H54 (cell line): ENCODE results near the gene USP24.
A peak's percentile ranks its signal among the peaks of the same experiment; 100 is the strongest.

Source experiments
- DNase-seq: peaks from one replicate; pipeline ENCODE4 v3.0.0; 2011; ENCODE audit warnings: low spot score, mixed read lengths; ENCODE audit not compliant: insufficient read length
- FAIRE-seq: peaks from 3 replicates; lab custom pipeline; 2011; peaks lifted over from hg19 to GRCh38; lab: Jason Lieb, UNC
- POLR2A ChIP-seq: IDR thresholded peaks from 2 replicates; pipeline ENCODE4 v1.6.1; 2011; ENCODE audit warnings: low read depth, mild to moderate bottlenecking, low read length

Gene USP24, protein sequence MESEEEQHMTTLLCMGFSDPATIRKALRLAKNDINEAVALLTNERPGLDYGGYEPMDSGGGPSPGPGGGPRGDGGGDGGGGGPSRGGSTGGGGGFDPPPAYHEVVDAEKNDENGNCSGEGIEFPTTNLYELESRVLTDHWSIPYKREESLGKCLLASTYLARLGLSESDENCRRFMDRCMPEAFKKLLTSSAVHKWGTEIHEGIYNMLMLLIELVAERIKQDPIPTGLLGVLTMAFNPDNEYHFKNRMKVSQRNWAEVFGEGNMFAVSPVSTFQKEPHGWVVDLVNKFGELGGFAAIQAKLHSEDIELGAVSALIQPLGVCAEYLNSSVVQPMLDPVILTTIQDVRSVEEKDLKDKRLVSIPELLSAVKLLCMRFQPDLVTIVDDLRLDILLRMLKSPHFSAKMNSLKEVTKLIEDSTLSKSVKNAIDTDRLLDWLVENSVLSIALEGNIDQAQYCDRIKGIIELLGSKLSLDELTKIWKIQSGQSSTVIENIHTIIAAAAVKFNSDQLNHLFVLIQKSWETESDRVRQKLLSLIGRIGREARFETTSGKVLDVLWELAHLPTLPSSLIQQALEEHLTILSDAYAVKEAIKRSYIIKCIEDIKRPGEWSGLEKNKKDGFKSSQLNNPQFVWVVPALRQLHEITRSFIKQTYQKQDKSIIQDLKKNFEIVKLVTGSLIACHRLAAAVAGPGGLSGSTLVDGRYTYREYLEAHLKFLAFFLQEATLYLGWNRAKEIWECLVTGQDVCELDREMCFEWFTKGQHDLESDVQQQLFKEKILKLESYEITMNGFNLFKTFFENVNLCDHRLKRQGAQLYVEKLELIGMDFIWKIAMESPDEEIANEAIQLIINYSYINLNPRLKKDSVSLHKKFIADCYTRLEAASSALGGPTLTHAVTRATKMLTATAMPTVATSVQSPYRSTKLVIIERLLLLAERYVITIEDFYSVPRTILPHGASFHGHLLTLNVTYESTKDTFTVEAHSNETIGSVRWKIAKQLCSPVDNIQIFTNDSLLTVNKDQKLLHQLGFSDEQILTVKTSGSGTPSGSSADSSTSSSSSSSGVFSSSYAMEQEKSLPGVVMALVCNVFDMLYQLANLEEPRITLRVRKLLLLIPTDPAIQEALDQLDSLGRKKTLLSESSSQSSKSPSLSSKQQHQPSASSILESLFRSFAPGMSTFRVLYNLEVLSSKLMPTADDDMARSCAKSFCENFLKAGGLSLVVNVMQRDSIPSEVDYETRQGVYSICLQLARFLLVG (N-terminal part only)

GRCh38 chr1:55215194-55216021 is at the start of gene USP24:
Gene USP24, minus strand, starts transcription at chr1:55215364. Its CDS starts 251 bp downstream, at chr1:55215113.
- FAIRE-seq (no peak), DNase-seq (peak; percentile 74)
- TF ChIP-seq POLR2A = peak; percentile 90

- TF ChIP-seq POLR2A = no peak
- peak; percentile 81 for FAIRE-seq
- peak; percentile 22 for DNase-seq
Measured at GRCh38 chr1:55262822-55263221, 47.7 kb upstream of the USP24 start.

GRCh38 chr1:55259911-55260609 is 44.9 kb upstream of the USP24 start:
- DNase-seq = no peak
- no peak for FAIRE-seq
- no peak for TF ChIP-seq POLR2A

DNA sequence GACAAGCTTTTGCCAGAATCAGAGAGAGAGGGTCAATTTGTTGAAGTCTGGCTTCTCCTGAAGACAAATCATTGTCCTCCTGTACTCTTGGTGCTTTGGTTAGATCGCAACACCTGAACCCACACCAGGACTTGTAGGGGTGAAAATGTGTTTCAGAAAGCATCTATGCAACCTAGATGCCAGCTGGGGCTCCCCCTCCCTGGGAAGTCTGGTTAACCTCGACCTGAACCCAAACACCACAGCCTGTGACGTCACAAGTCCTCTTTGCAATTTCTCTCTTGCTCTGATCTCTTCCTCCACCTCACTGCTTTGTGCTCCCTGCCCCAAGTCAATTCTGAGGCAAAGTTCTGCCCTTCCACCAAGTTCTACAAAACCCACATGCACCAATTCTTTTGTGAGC is 42.8 kb upstream of the USP24 start:
- FAIRE-seq = no peak
- TF ChIP-seq POLR2A = no peak
- no peak for DNase-seq

GRCh38 chr1:55255901-55256300 is 40.7 kb upstream of the USP24 start:
- DNase-seq = no peak
- TF ChIP-seq POLR2A = no peak
- FAIRE-seq = no peak

DNA sequence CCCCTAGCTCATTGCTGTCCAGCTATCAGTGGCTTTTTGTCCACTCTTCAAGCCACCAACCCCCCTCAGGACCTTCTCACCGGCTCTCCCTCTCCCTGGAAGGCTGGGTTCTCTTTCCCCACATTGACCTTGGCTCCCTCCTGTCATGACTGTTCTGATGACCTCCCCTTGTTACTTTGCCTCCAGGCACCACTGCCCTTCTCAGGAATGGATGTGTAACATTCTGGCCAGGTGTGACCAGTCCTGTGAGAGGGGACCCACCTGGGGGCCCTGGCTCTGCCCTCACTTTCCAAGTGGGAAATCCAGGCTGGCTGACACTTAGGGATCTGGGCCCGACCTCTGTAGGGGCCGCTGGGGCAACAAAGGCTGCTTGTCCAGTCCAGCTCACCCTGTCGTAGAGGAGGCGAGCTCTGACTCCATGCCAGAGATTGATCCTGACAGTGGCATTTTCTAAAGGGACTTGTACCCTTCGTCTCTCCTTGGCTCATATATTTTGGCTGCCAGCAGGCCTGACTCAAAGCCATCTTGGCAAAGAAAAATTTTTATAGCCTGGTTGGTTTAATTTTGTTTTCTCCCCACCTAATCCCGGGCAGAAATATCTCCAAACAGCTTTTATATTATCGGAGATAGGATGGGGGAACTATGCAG is 37.9 kb upstream of the USP24 start:
- no peak for DNase-seq
- no peak for FAIRE-seq
- no peak for TF ChIP-seq POLR2A

DNA sequence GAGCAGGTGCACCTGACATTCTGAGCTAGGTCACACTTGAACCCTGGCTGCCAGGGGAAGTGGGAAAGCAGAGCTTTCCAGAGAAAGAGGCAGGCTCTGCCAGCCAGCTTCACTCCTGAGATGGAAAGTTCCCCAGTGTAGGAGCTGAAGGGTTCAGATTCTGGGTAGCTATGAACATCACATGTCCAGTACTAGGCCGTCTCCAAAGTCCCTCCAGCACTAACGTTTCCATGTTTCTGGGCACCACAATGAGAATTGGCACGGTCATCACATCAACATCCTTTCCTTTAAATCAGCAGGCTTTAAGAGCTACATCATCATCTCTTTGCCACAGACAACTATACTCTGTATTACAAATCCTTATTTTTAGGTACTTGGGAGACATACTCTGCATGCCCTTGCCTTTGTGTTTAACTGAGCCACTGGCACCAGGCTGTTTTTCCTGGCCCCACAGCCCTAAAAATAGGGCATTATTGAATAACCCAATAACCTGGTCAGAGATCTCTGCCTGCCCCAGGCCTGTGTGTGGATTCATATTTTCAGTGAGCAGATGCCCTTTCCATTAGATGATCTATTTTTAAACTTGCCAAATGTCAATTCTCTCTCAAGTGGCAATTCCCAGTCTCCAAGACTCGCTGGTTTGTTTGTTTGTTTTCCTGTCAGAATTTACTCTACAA is 35.4 kb upstream of the USP24 start:
- no peak for DNase-seq

GRCh38 chr1:55249646-55250398 is 34.7 kb upstream of the USP24 start:
- no peak for DNase-seq
- no peak for FAIRE-seq
- no peak for TF ChIP-seq POLR2A

More for the DNA sequence above, 35.4 kb upstream of the USP24 start:
- no peak for TF ChIP-seq POLR2A
- no peak for FAIRE-seq

GRCh38 chr1:55246896-55247295 is 31.7 kb upstream of the USP24 start:
- DNase-seq = no peak
- no peak for TF ChIP-seq POLR2A
- no peak for FAIRE-seq

DNA sequence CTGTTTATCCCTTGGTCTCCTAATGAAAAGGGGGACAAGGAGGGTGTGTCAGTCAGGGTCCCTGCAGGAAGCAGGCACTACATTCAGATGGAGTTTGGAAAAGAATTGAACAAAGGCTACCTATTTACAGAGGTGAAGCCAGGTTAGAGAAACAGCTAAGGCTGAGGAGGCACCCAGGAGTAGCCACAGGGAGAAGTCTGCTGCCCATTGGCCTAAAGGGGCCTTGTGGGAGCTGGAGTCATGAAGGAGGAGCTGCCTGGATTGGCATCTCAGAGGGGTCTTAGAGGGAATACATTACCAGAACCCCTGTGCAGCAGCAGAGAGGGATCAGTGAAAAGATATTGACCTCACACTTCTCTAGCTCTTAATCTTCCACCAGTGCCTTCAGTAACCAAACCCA is 31.2 kb upstream of the USP24 start:
- no peak for FAIRE-seq
- no peak for TF ChIP-seq POLR2A
- no peak for DNase-seq

DNA sequence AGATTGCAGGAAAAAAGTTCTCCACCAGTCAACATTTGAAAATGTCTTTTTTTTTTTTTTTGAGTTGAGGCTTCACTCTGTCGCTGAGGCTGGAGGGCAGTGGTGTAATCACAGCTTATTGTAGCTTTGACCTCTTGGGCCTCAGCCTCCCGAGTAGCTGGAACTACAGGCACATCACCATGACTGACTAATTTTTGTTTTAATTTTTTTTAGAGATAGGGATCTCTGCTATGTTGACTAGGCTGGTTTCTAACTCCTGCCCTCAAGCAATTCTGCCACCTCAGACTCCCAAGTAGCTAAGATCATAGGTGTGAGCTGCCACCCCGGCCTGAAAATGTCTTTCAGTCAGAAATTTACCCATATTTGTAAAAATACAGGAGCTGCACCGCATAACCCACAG is 30.6 kb upstream of the USP24 start:
- TF ChIP-seq POLR2A = no peak
- FAIRE-seq = no peak
- DNase-seq = no peak
